Panc1 (cell line): ENCODE results near the gene NUP210L. TPM values are rescaled to one million over a fixed set of nuclear protein-coding genes. Genes with fewer than 3 reads are reported as not detected.
A peak's percentile ranks its signal among the peaks of the same experiment; 100 is the strongest.

Experiments
- ATAC-seq: fragments of 200-7000 bp; cut with Tn5 transposase; 2 replicates; pipeline ENCODE4 v1.9.1; 2020; ENCODE audit warnings: mild to moderate bottlenecking, moderate library complexity
- BruUV-seq: library from RNA; stranded (reverse); fragments of 400-500 nt; replicated peaks from 2 replicates; lab custom pipeline; 2021; lab: Mats Ljungman, UMichigan
- CTCF ChIA-PET: fragments of 300-600 bp; sonication (Branson Sonifier 250); formaldehyde crosslinking; loops from one replicate; lab custom pipeline; 2022; ENCODE audit warnings: antibody characterized with exemption; lab: Charles Lee
- POLR2A ChIA-PET: fragments of 300-600 bp; sonication (Branson Sonifier 250); formaldehyde crosslinking; loops from one replicate; lab custom pipeline; 2022; ENCODE audit warnings: antibody characterized with exemption; lab: Charles Lee
- DNase-seq: peaks from one replicate; pipeline ENCODE4 v3.0.0-alpha.2; 2010; ENCODE audit warnings: low read depth, low spot score
- H3K27ac ChIP-seq: 2 replicates; pipeline ENCODE4 v1.5.1; 2011; ENCODE audit warnings: mild to moderate bottlenecking, low read length, inconsistent platforms
- H3K27me3 ChIP-seq: fragments of 200-500 bp; sonication (Bioruptor generic); 2 replicates; pipeline ENCODE4 v1.6.0; 2014; ENCODE audit warnings: low read length, inconsistent platforms; ENCODE audit not compliant: control insufficient read depth, insufficient read depth
- H3K36me3 ChIP-seq: fragments of 200-500 bp; sonication (Bioruptor generic); 2 replicates; pipeline ENCODE4 v1.5.1; 2014; ENCODE audit warnings: inconsistent platforms, mild to moderate bottlenecking, low read length, moderate library complexity; ENCODE audit not compliant: control insufficient read depth, insufficient read depth
- H3K4me1 ChIP-seq: 2 replicates; pipeline ENCODE4 v1.5.1; 2011; ENCODE audit warnings: inconsistent platforms, mild to moderate bottlenecking, low read length, moderate library complexity; ENCODE audit not compliant: control insufficient read depth, insufficient read depth
- H3K4me3 ChIP-seq, 2 experiments: 2 replicates each; pipeline ENCODE4 v1.5.1; 2011 to 2012; ENCODE audit warnings: low read depth in 2 of 2, low read length in 2 of 2, mild to moderate bottlenecking in 2 of 2, inconsistent platforms in 1 of 2, moderate library complexity in 1 of 2
- H3K9me3 ChIP-seq: fragments of 200-500 bp; sonication (Bioruptor generic); 2 replicates; pipeline ENCODE4 v1.5.1; 2014; ENCODE audit warnings: low read depth, mild to moderate bottlenecking, inconsistent platforms, low read length, moderate library complexity; ENCODE audit not compliant: control insufficient read depth, insufficient read depth
- CTCF ChIP-seq: fragments of 450-650 bp; IDR thresholded peaks from 2 replicates; pipeline ENCODE4 v1.5.1; 2017; ENCODE audit warnings: mild to moderate bottlenecking
- POLR2AphosphoS5 ChIP-seq: IDR thresholded peaks from 2 replicates; pipeline ENCODE4 v1.6.1; 2012; ENCODE audit warnings: mild to moderate bottlenecking, low read depth, low read length, moderate library complexity
- REST ChIP-seq, 2 experiments: IDR thresholded peaks; 2 replicates each; pipeline ENCODE4 v1.6.1; 2011 to 2012; ENCODE audit warnings: low read depth in 2 of 2, control low read depth in 1 of 2, low read length in 1 of 2, mild to moderate bottlenecking in 1 of 2, moderate library complexity in 1 of 2; ENCODE audit not compliant: insufficient read depth in 1 of 2
- SIN3A ChIP-seq: IDR thresholded peaks from 2 replicates; pipeline ENCODE4 v1.6.1; 2012; ENCODE audit warnings: low read depth, mild to moderate bottlenecking, low read length, moderate library complexity, borderline replicate concordance; ENCODE audit not compliant: insufficient read depth
- TCF7L2 ChIP-seq: IDR thresholded peaks from 2 replicates; pipeline ENCODE4 v1.6.1; 2011; ENCODE audit warnings: mild to moderate bottlenecking, low read depth, low read length, inconsistent platforms
- in situ Hi-C: cut with HindIII; loops from 2 replicates; pipeline ENCODE4 v1.10.0; 2016; ENCODE audit warnings: low sequenced_read_pairs, low pct_unique_long_range_greater_than_20kb
- intact Hi-C: fragments of 100-400 bp; cut with micrococcal nuclease; formaldehyde crosslinking; loops from one replicate; pipeline ENCODE4 v1.10.0; 2022; ENCODE audit not compliant: unreplicated experiment
- total RNA-seq: library from RNA; stranded (reverse); gene quantifications from one replicate; pipeline ENCODE4 v1.2.1, GENCODE V29; 2021; ENCODE audit not compliant: unreplicated experiment

Gene NUP210L
- total RNA-seq, 1 experiment from 2014 or later: 0.05 TPM

GRCh38 chr1:153958111-153958960 is 196.5 kb downstream of the NUP210L start, which contains the start of gene CRTC2:
CRTC2 (minus strand) TSS chr1:153958612; CDS start chr1:153958497, 115 bp downstream.
- ATAC-seq (peak; percentile 90), DNase-seq (peak; percentile 97)
- no peaks in the 10 kb centered on the region for H3K9me3 ChIP-seq
- TF ChIP-seq REST (IDR thresholded peaks at IDR 0.05; ENCODE audit: insufficient read depth in 1 of 2, low read depth in 2 of 2, low read length in 1 of 2) (0 out of 4 replicates have a peak, but pooled peaks of 1 of the 2 experiments have one; percentile 40), TCF7L2 (no peak), POLR2AphosphoS5 (peak; percentile 63; the same call in 1 of the 2 replicates), SIN3A (0 out of 2 replicates have a peak, but pooled peaks have one; percentile 32)
- in situ Hi-C loops (no loop called here), intact Hi-C loops (no loop called here)
- peaks cover 32% of the 10 kb centered on the region for H3K4me1 ChIP-seq
- H3K4me3 ChIP-seq: peak within 1 kb of the TSS; percentile 80 to 98
- POLR2A ChIA-PET: interaction anchor here (0.6 kb wide), 2 partner anchors 12 to 135 kb away, joined by 3 to 4 read pairs; partner anchors contain the start of gene DENND4B
- peak within 1 kb of the TSS; percentile 86 for H3K27ac ChIP-seq
- CTCF ChIA-PET: interaction anchor here (0.6 kb wide), 1 partner anchor 38 kb away, joined by 3 read pairs; no protein-coding TSS in a partner anchor
- no TSS peak for BruUV-seq
- H3K36me3 ChIP-seq: no peaks in the 10 kb centered on the region; the same call in 1 of the 2 replicates
- H3K27me3 ChIP-seq: no peaks in the 10 kb centered on the region

GRCh38 chr1:153957744-153958110 is 197.1 kb downstream of the NUP210L start:
- Histone ChIP-seq H3K27ac (peak overlapping the region; percentile 86), H3K27me3 (no peaks in the 10 kb centered on the region), H3K9me3 (no peaks in the 10 kb centered on the region), H3K4me1 (peaks cover 32% of the 10 kb centered on the region), H3K36me3 (no peaks in the 10 kb centered on the region; the same call in 1 of the 2 replicates), H3K4me3 (peak overlapping the region; percentile 80 to 98)
- POLR2A ChIA-PET: no interaction called here
- intact Hi-C loops (no loop called here), in situ Hi-C loops (no loop called here)
- TF ChIP-seq POLR2AphosphoS5 (no peak), REST (IDR thresholded peaks at IDR 0.05; ENCODE audit: insufficient read depth in 1 of 2, low read depth in 2 of 2, low read length in 1 of 2) (no peak), CTCF (no peak), TCF7L2 (no peak), SIN3A (no peak)
- no TSS peak for BruUV-seq
- CTCF ChIA-PET: no interaction called here
- DNase-seq: no peak
- peak; percentile 6; the same call in 1 of the 2 replicates for ATAC-seq
